Muscle layer of colon (tissue), 2 donors: ENCODE data around the gene POU2F1.

Experiments
- H3K27ac ChIP-seq: one replicate; pipeline ENCODE4 v1.7.0; 2013; ENCODE audit warnings: low read depth, mild to moderate bottlenecking, low read length, moderate library complexity
- H3K27me3 ChIP-seq, 2 donors: one replicate each; pipeline ENCODE4 v1.7.0; 2013; ENCODE audit warnings: low read length in 2 of 2, mild to moderate bottlenecking in 2 of 2; ENCODE audit not compliant: insufficient read depth in 2 of 2, control insufficient read depth in 1 of 2
- H3K36me3 ChIP-seq: one replicate; pipeline ENCODE4 v1.7.0; 2013; ENCODE audit warnings: mild to moderate bottlenecking, low read length; ENCODE audit not compliant: insufficient read depth
- H3K4me1 ChIP-seq: one replicate; pipeline ENCODE4 v1.7.0; 2013; ENCODE audit warnings: mild to moderate bottlenecking, low read length; ENCODE audit not compliant: insufficient read depth
- H3K4me3 ChIP-seq, 2 donors: one replicate each; pipeline ENCODE4 v1.7.0; 2013; ENCODE audit warnings: low read length in 2 of 2, low read depth in 1 of 2, mild to moderate bottlenecking in 1 of 2, moderate library complexity in 1 of 2
- H3K9ac ChIP-seq: one replicate; pipeline ENCODE4 v1.7.0; 2013; ENCODE audit warnings: low read length
- H3K9me3 ChIP-seq: one replicate; pipeline ENCODE4 v1.7.0; 2013; ENCODE audit warnings: mild to moderate bottlenecking, low read length
- donor health status: abdominal sarcoma.
- donor health status: Adenocarcinoma of cecum.

POU2F1 gene

GRCh38 chr1:167206166-167206835 lies 14.4 kb upstream of the POU2F1 start:
- Histone ChIP-seq H3K9me3 (no peaks in the 10 kb centered on the region), H3K27me3 (no peaks in the 10 kb centered on the region), H3K9ac (no peak overlapping the region), H3K27ac (no peak overlapping the region), H3K4me1 (no peaks in the 10 kb centered on the region), H3K36me3 (no peaks in the 10 kb centered on the region), H3K4me3 (no peak overlapping the region)

- Histone ChIP-seq H3K36me3 (no peaks in the 10 kb centered on the region), H3K9me3 (no peaks in the 10 kb centered on the region), H3K9ac (no peak overlapping the region), H3K4me3 (no peak overlapping the region), H3K27me3 (no peaks in the 10 kb centered on the region), H3K4me1 (no peaks in the 10 kb centered on the region), H3K27ac (no peak overlapping the region)
These were observed 12.6 kb upstream of the POU2F1 start for GRCh38 chr1:167207940-167208623.

- H3K36me3 ChIP-seq, result no peaks in the 10 kb centered on the region
These were observed 12.1 kb upstream of the POU2F1 start for GRCh38 chr1:167208624-167208976.

GRCh38 chr1:167209044-167209443 lies 11.6 kb upstream of the POU2F1 start:
- Histone ChIP-seq H3K4me3 (no peak overlapping the region), H3K9ac (no peak overlapping the region), H3K27me3 (no peaks in the 10 kb centered on the region), H3K36me3 (no peaks in the 10 kb centered on the region), H3K27ac (no peak overlapping the region), H3K4me1 (no peaks in the 10 kb centered on the region), H3K9me3 (no peaks in the 10 kb centered on the region)

More at GRCh38 chr1:167208624-167208976, 12.1 kb upstream of the POU2F1 start:
- H3K4me1 ChIP-seq, result no peaks in the 10 kb centered on the region
- H3K9ac ChIP-seq, result no peak overlapping the region
- H3K4me3 ChIP-seq, result no peak overlapping the region
- H3K27me3 ChIP-seq, result no peaks in the 10 kb centered on the region
- H3K27ac ChIP-seq, result no peak overlapping the region
- no peaks in the 10 kb centered on the region for H3K9me3 ChIP-seq

- Histone ChIP-seq H3K27me3 (no peaks in the 10 kb centered on the region), H3K9me3 (no peaks in the 10 kb centered on the region), H3K4me3 (no peak overlapping the region), H3K9ac (no peak overlapping the region), H3K36me3 (no peaks in the 10 kb centered on the region), H3K4me1 (no peaks in the 10 kb centered on the region), H3K27ac (no peak overlapping the region)
These were observed 9.6 kb upstream of the POU2F1 start for GRCh38 chr1:167210966-167211674.

GRCh38 chr1:167212025-167212424 lies 8.7 kb upstream of the POU2F1 start:
- Histone ChIP-seq H3K27me3 (no peaks in the 10 kb centered on the region), H3K9ac (no peak overlapping the region), H3K9me3 (no peaks in the 10 kb centered on the region), H3K4me3 (no peak overlapping the region), H3K27ac (no peak overlapping the region), H3K4me1 (no peaks in the 10 kb centered on the region), H3K36me3 (no peaks in the 10 kb centered on the region)

- no peak overlapping the region for H3K9ac ChIP-seq
- no peaks in the 10 kb centered on the region for H3K4me1 ChIP-seq
- H3K27me3 ChIP-seq, result no peaks in the 10 kb centered on the region
- no peak overlapping the region for H3K27ac ChIP-seq
- no peaks in the 10 kb centered on the region for H3K36me3 ChIP-seq
- H3K4me3 ChIP-seq, result no peak overlapping the region
- H3K9me3 ChIP-seq, result no peaks in the 10 kb centered on the region
These were observed 3.9 kb upstream of the POU2F1 start for GRCh38 chr1:167216809-167217208.

- no peaks in the 10 kb centered on the region for H3K36me3 ChIP-seq
- no peaks in the 10 kb centered on the region for H3K27me3 ChIP-seq
- H3K9ac ChIP-seq, result no peak overlapping the region
- peak overlapping the region in 1 of 2 donors; percentile 92 for H3K4me3 ChIP-seq
- H3K9me3 ChIP-seq, result no peaks in the 10 kb centered on the region
- H3K4me1 ChIP-seq, result peaks cover 19% of the 10 kb centered on the region
- H3K27ac ChIP-seq, result no peak overlapping the region
These were observed 1.5 kb upstream of the POU2F1 start for GRCh38 chr1:167219194-167219593.

GRCh38 chr1:167219646-167220536 lies 795 bp upstream of the POU2F1 start:
- H3K4me1 ChIP-seq, result peaks cover 20% of the 10 kb centered on the region
- peak overlapping the region; percentile 62 for H3K27ac ChIP-seq
- H3K27me3 ChIP-seq, result no peaks in the 10 kb centered on the region
- no peaks in the 10 kb centered on the region for H3K36me3 ChIP-seq
- H3K9ac ChIP-seq, result peak overlapping the region; percentile 46
- no peaks in the 10 kb centered on the region for H3K9me3 ChIP-seq
- peak overlapping the region; percentile 58 to 92 for H3K4me3 ChIP-seq

- Histone ChIP-seq H3K9ac (peak overlapping the region; percentile 72), H3K36me3 (no peaks in the 10 kb centered on the region), H3K27ac (peak overlapping the region; percentile 94), H3K4me1 (peaks cover 24% of the 10 kb centered on the region), H3K27me3 (no peaks in the 10 kb centered on the region), H3K4me3 (peak overlapping the region; percentile 51 to 75), H3K9me3 (no peaks in the 10 kb centered on the region)
These were observed 546 bp downstream of the POU2F1 start for GRCh38 chr1:167221126-167221737.
